ENCODE data around the gene IQGAP2.

Gene IQGAP2

DNA sequence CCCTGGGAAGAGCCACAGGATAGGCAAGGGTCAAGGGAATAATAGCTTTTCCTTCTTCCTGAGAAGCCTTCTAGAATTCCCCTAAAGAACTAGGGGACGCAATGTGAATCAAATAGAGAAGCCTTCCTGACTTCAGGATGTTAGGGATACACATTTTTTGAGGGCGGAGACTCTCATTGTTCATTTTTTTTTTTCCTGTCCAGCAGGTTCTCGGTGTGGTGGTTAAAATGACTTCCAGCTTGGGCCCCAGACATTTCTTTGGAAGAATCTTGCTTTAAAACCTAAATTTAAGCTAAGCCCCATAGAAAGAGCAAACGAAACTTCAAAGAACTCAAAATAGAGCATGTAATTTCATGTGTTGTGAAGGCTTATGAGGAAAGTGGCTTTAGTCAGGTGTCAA lies 80.8 kb downstream of the IQGAP2 start:
- Histone ChIP-seq H3K14ac (ENCODE audit: low read length) (no peak overlapping the region), H3K4me3 (ENCODE audit: low read length in 2 of 2) (no peak overlapping the region), H3K36me3 (replicated peaks in 1 of 2; ENCODE audit: control insufficient read depth in 2 of 2, insufficient read depth in 2 of 2, low read length in 2 of 2) (no peaks in the 10 kb centered on the region), H3K27me3 (ENCODE audit: control insufficient read depth in 3 of 3, insufficient read depth in 3 of 3, low read depth in 1 of 3, low read length in 3 of 3) (no peaks in the 10 kb centered on the region), H2BK12ac (ENCODE audit: low read length) (no peak overlapping the region), H3K18ac (ENCODE audit: low read length) (no peak overlapping the region), H3K9me3 (replicated peaks in 1 of 2; ENCODE audit: control insufficient read depth in 2 of 2, insufficient read depth in 1 of 2, low read depth in 1 of 2, low read length in 2 of 2) (no peaks in the 10 kb centered on the region), H4K8ac (ENCODE audit: low read depth, low read length) (no peak overlapping the region), H2BK5ac (ENCODE audit: low read length) (no peak overlapping the region), H3K4me2 (ENCODE audit: insufficient read depth, low read length, poor library complexity, severe bottlenecking) (no peak overlapping the region), H2AK5ac (ENCODE audit: low read depth, low read length) (no peak overlapping the region), H3K9ac (ENCODE audit: low read depth, low read length, poor library complexity) (no peak overlapping the region), H3K4ac (ENCODE audit: low read length) (no peak overlapping the region), H4K91ac (ENCODE audit: low read depth, low read length, poor library complexity) (no peak overlapping the region), H3K4me1 (ENCODE audit: control insufficient read depth in 2 of 2, insufficient read depth in 1 of 2, low read depth in 1 of 2, low read length in 2 of 2) (peaks cover 12 to 16% of the 10 kb centered on the region in 2 donors), H3K23ac (ENCODE audit: low read depth, low read length, poor library complexity) (no peak overlapping the region), H3K79me1 (ENCODE audit: low read depth, low read length) (no peaks in the 10 kb centered on the region), H2AFZ (ENCODE audit: low read length) (no peak overlapping the region), H3K27ac (replicated peaks; ENCODE audit: low read length) (no peak overlapping the region), H2BK15ac (ENCODE audit: low read length) (no peak overlapping the region), H2BK120ac (ENCODE audit: low read depth, low read length) (no peak overlapping the region)
- no peak for DNase-seq (ENCODE audit: low spot score)
- WGBS, 2 donors (ENCODE audit: extremely low coverage in 2 of 2, insufficient read length in 2 of 2, insufficient replicate concordance in 1 of 2): no CpG with 5 or more reads among the region's 4 CpGs

- no peak overlapping the region for H2BK12ac ChIP-seq (ENCODE audit: low read length)
- no peaks in the 10 kb centered on the region for H3K79me1 ChIP-seq (ENCODE audit: low read depth, low read length)
- no peak overlapping the region for H2BK5ac ChIP-seq (ENCODE audit: low read length)
- no peak overlapping the region for H2AK5ac ChIP-seq (ENCODE audit: low read depth, low read length)
- no peak overlapping the region for H2BK120ac ChIP-seq (ENCODE audit: low read depth, low read length)
- no peak overlapping the region for H4K8ac ChIP-seq (ENCODE audit: low read depth, low read length)
- H3K9ac ChIP-seq (ENCODE audit: low read depth, low read length, poor library complexity): no peak overlapping the region
- H3K23ac ChIP-seq (ENCODE audit: low read depth, low read length, poor library complexity): no peak overlapping the region
- no peaks in the 10 kb centered on the region for H3K9me3 ChIP-seq (replicated peaks in 1 of 2; ENCODE audit: control insufficient read depth in 2 of 2, insufficient read depth in 1 of 2, low read depth in 1 of 2, low read length in 2 of 2)
- H3K4me2 ChIP-seq (ENCODE audit: insufficient read depth, low read length, poor library complexity, severe bottlenecking): no peak overlapping the region
- no peak overlapping the region for H2AFZ ChIP-seq (ENCODE audit: low read length)
- no peak overlapping the region for H3K4me3 ChIP-seq (ENCODE audit: low read length in 2 of 2)
- H3K18ac ChIP-seq (ENCODE audit: low read length): no peak overlapping the region
- H4K91ac ChIP-seq (ENCODE audit: low read depth, low read length, poor library complexity): no peak overlapping the region
- DNase-seq (ENCODE audit: low spot score): no peak
- H3K27ac ChIP-seq (replicated peaks; ENCODE audit: low read length): no peak overlapping the region
- H2BK15ac ChIP-seq (ENCODE audit: low read length): no peak overlapping the region
- H3K27me3 ChIP-seq (ENCODE audit: control insufficient read depth in 3 of 3, insufficient read depth in 3 of 3, low read depth in 1 of 3, low read length in 3 of 3): no peaks in the 10 kb centered on the region
- no peak overlapping the region for H3K14ac ChIP-seq (ENCODE audit: low read length)
- peaks cover 7 to 19% of the 10 kb centered on the region in 2 donors for H3K4me1 ChIP-seq (ENCODE audit: control insufficient read depth in 2 of 2, insufficient read depth in 1 of 2, low read depth in 1 of 2, low read length in 2 of 2)
- no peaks in the 10 kb centered on the region for H3K36me3 ChIP-seq (replicated peaks in 1 of 2; ENCODE audit: control insufficient read depth in 2 of 2, insufficient read depth in 2 of 2, low read length in 2 of 2)
- H3K4ac ChIP-seq (ENCODE audit: low read length): no peak overlapping the region
Measured at GRCh38 chr5:76485511-76485910, 82.4 kb downstream of the IQGAP2 start.

- Histone ChIP-seq H2BK120ac (ENCODE audit: low read depth, low read length) (no peak overlapping the region), H2AFZ (ENCODE audit: low read length) (no peak overlapping the region), H3K9me3 (replicated peaks in 1 of 2; ENCODE audit: control insufficient read depth in 2 of 2, insufficient read depth in 1 of 2, low read depth in 1 of 2, low read length in 2 of 2) (peaks cover 0 to 3% of the 10 kb centered on the region in 2 donors), H3K27me3 (ENCODE audit: control insufficient read depth in 3 of 3, insufficient read depth in 3 of 3, low read depth in 1 of 3, low read length in 3 of 3) (no peaks in the 10 kb centered on the region), H3K14ac (ENCODE audit: low read length) (no peak overlapping the region), H3K18ac (ENCODE audit: low read length) (peak overlapping the region; percentile 71), H3K4me2 (ENCODE audit: insufficient read depth, low read length, poor library complexity, severe bottlenecking) (no peak overlapping the region), H3K36me3 (replicated peaks in 1 of 2; ENCODE audit: control insufficient read depth in 2 of 2, insufficient read depth in 2 of 2, low read length in 2 of 2) (no peaks in the 10 kb centered on the region), H2BK5ac (ENCODE audit: low read length) (no peak overlapping the region), H3K4ac (ENCODE audit: low read length) (no peak overlapping the region), H3K4me3 (ENCODE audit: low read length in 2 of 2) (no peak overlapping the region), H3K9ac (ENCODE audit: low read depth, low read length, poor library complexity) (no peak overlapping the region), H2BK15ac (ENCODE audit: low read length) (no peak overlapping the region), H3K4me1 (ENCODE audit: control insufficient read depth in 2 of 2, insufficient read depth in 1 of 2, low read depth in 1 of 2, low read length in 2 of 2) (peaks cover 10 to 25% of the 10 kb centered on the region in 2 donors), H2AK5ac (ENCODE audit: low read depth, low read length) (no peak overlapping the region), H3K79me1 (ENCODE audit: low read depth, low read length) (no peaks in the 10 kb centered on the region), H3K23ac (ENCODE audit: low read depth, low read length, poor library complexity) (no peak overlapping the region), H2BK12ac (ENCODE audit: low read length) (no peak overlapping the region), H4K8ac (ENCODE audit: low read depth, low read length) (no peak overlapping the region), H4K91ac (ENCODE audit: low read depth, low read length, poor library complexity) (no peak overlapping the region), H3K27ac (replicated peaks; ENCODE audit: low read length) (no peak overlapping the region)
- DNase-seq (ENCODE audit: low spot score): no peak
- no CpG with 5 or more reads among the region's 4 CpGs for WGBS, 2 donors (ENCODE audit: extremely low coverage in 2 of 2, insufficient read length in 2 of 2, insufficient replicate concordance in 1 of 2)
Measured at GRCh38 chr5:76487386-76487785, 84.3 kb downstream of the IQGAP2 start.

- H3K27ac ChIP-seq (replicated peaks; ENCODE audit: low read length): no peak overlapping the region
- H4K91ac ChIP-seq (ENCODE audit: low read depth, low read length, poor library complexity): no peak overlapping the region
- H2AK5ac ChIP-seq (ENCODE audit: low read depth, low read length): no peak overlapping the region
- no peak overlapping the region for H3K4ac ChIP-seq (ENCODE audit: low read length)
- no peak overlapping the region for H3K14ac ChIP-seq (ENCODE audit: low read length)
- no CpG with 5 or more reads among the region's 1 CpG for WGBS, 2 donors (ENCODE audit: extremely low coverage in 2 of 2, insufficient read length in 2 of 2, insufficient replicate concordance in 1 of 2)
- H2AFZ ChIP-seq (ENCODE audit: low read length): no peak overlapping the region
- H4K8ac ChIP-seq (ENCODE audit: low read depth, low read length): no peak overlapping the region
- peaks cover 0 to 3% of the 10 kb centered on the region in 2 donors for H3K9me3 ChIP-seq (replicated peaks in 1 of 2; ENCODE audit: control insufficient read depth in 2 of 2, insufficient read depth in 1 of 2, low read depth in 1 of 2, low read length in 2 of 2)
- H3K4me3 ChIP-seq (ENCODE audit: low read length in 2 of 2): no peak overlapping the region
- no peak overlapping the region for H2BK15ac ChIP-seq (ENCODE audit: low read length)
- no peak overlapping the region for H2BK5ac ChIP-seq (ENCODE audit: low read length)
- no peak overlapping the region for H3K23ac ChIP-seq (ENCODE audit: low read depth, low read length, poor library complexity)
- H3K9ac ChIP-seq (ENCODE audit: low read depth, low read length, poor library complexity): no peak overlapping the region
- no peak for DNase-seq (ENCODE audit: low spot score)
- no peak overlapping the region for H2BK120ac ChIP-seq (ENCODE audit: low read depth, low read length)
- H3K4me1 ChIP-seq (ENCODE audit: control insufficient read depth in 2 of 2, insufficient read depth in 1 of 2, low read depth in 1 of 2, low read length in 2 of 2): peaks cover 14 to 25% of the 10 kb centered on the region in 2 donors
- H3K27me3 ChIP-seq (ENCODE audit: control insufficient read depth in 3 of 3, insufficient read depth in 3 of 3, low read depth in 1 of 3, low read length in 3 of 3): no peaks in the 10 kb centered on the region
- no peak overlapping the region for H3K18ac ChIP-seq (ENCODE audit: low read length)
- H3K4me2 ChIP-seq (ENCODE audit: insufficient read depth, low read length, poor library complexity, severe bottlenecking): no peak overlapping the region
- H3K36me3 ChIP-seq (replicated peaks in 1 of 2; ENCODE audit: control insufficient read depth in 2 of 2, insufficient read depth in 2 of 2, low read length in 2 of 2): no peaks in the 10 kb centered on the region
- H3K79me1 ChIP-seq (ENCODE audit: low read depth, low read length): no peaks in the 10 kb centered on the region
- no peak overlapping the region for H2BK12ac ChIP-seq (ENCODE audit: low read length)
Measured at GRCh38 chr5:76487821-76488220, 84.7 kb downstream of the IQGAP2 start.

Measured in neuronal stem cell (in vitro differentiated cells).